WERI-Rb-1 (cell line): ENCODE data around the gene DST.

Source experiments
- DNase-seq: peaks from one replicate; pipeline ENCODE4 v3.0.0-alpha.2; 2020
- H3K27ac ChIP-seq: fragments of 250-450 bp; sonication (Bioruptor Pico); 2 replicates; pipeline ENCODE4 v1.5.1; 2020; ENCODE audit warnings: mild to moderate bottlenecking, moderate library complexity
- H3K27me3 ChIP-seq: fragments of 250-450 bp; sonication (Bioruptor Pico); 2 replicates; pipeline ENCODE4 v1.5.1; 2021; ENCODE audit warnings: mild to moderate bottlenecking, low read depth, moderate library complexity; ENCODE audit not compliant: insufficient read depth, severe bottlenecking
- H3K36me3 ChIP-seq: fragments of 250-450 bp; sonication (Bioruptor Pico); 2 replicates; pipeline ENCODE4 v1.5.1; 2020; ENCODE audit warnings: mild to moderate bottlenecking, moderate library complexity
- H3K4me3 ChIP-seq: 2 replicates; pipeline ENCODE4 v1.5.1; 2011; ENCODE audit warnings: low read depth, mild to moderate bottlenecking, control low read depth, low read length
- H3K9me3 ChIP-seq: fragments of 250-450 bp; sonication (Bioruptor Pico); 2 replicates; pipeline ENCODE4 v1.5.1; 2021; ENCODE audit warnings: mild to moderate bottlenecking, moderate library complexity; ENCODE audit not compliant: severe bottlenecking
- TF ChIP-seq, protein P1 (sequence below): IDR thresholded peaks from 2 replicates; pipeline ENCODE4 v1.5.1; 2011; ENCODE audit warnings: low read depth, mild to moderate bottlenecking, control low read depth, inconsistent platforms, low read length

Gene DST

DNA sequence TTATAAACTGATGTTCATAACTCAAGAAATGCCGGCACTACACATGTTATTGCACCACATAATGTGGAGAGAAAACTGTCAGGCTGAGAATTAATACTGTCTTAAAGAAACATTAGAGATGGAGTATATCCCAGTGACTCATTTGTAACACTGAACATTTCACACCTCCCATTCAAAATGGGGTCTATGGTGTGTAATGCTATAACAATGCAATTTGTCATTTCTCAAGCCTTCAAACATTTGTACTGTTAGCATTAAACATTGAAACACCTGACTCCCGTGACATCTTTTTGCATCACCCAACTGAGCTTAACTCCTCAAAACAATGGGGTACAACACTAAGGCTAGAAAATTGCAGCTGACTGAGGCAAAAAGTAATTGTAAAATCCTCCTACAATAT, 151.7 kb downstream of the DST start:
- H3K36me3 ChIP-seq, result peaks cover 49% of the 10 kb centered on the region
- no peaks in the 10 kb centered on the region for H3K9me3 ChIP-seq
- no peak overlapping the region for H3K27ac ChIP-seq
- TF ChIP-seq, protein P1, sequence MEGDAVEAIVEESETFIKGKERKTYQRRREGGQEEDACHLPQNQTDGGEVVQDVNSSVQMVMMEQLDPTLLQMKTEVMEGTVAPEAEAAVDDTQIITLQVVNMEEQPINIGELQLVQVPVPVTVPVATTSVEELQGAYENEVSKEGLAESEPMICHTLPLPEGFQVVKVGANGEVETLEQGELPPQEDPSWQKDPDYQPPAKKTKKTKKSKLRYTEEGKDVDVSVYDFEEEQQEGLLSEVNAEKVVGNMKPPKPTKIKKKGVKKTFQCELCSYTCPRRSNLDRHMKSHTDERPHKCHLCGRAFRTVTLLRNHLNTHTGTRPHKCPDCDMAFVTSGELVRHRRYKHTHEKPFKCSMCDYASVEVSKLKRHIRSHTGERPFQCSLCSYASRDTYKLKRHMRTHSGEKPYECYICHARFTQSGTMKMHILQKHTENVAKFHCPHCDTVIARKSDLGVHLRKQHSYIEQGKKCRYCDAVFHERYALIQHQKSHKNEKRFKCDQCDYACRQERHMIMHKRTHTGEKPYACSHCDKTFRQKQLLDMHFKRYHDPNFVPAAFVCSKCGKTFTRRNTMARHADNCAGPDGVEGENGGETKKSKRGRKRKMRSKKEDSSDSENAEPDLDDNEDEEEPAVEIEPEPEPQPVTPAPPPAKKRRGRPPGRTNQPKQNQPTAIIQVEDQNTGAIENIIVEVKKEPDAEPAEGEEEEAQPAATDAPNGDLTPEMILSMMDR, result no peak
- no peak overlapping the region for H3K4me3 ChIP-seq
- H3K27me3 ChIP-seq, result no peaks in the 10 kb centered on the region
- no peak for DNase-seq

- Histone ChIP-seq H3K27me3 (no peaks in the 10 kb centered on the region), H3K36me3 (peaks cover 62% of the 10 kb centered on the region), H3K4me3 (no peak overlapping the region), H3K27ac (no peak overlapping the region), H3K9me3 (no peaks in the 10 kb centered on the region)
- TF ChIP-seq, protein P1, result no peak
- DNase-seq, result no peak
Observed at GRCh38 chr6:56489559-56489958, 153.1 kb downstream of the DST start.

GRCh38 chr6:56488281-56488680, 154.4 kb downstream of the DST start:
- TF ChIP-seq, protein P1, result no peak
- Histone ChIP-seq H3K36me3 (peaks cover 68% of the 10 kb centered on the region), H3K4me3 (no peak overlapping the region), H3K27me3 (no peaks in the 10 kb centered on the region), H3K9me3 (no peaks in the 10 kb centered on the region), H3K27ac (no peak overlapping the region)
- DNase-seq, result no peak

GRCh38 chr6:56486681-56487080, 156.0 kb downstream of the DST start:
- H3K27ac ChIP-seq, result no peak overlapping the region
- no peaks in the 10 kb centered on the region for H3K9me3 ChIP-seq
- no peak overlapping the region for H3K4me3 ChIP-seq
- TF ChIP-seq, protein P1, result no peak
- H3K27me3 ChIP-seq, result no peaks in the 10 kb centered on the region
- DNase-seq, result no peak
- peaks cover 69% of the 10 kb centered on the region for H3K36me3 ChIP-seq

DNA sequence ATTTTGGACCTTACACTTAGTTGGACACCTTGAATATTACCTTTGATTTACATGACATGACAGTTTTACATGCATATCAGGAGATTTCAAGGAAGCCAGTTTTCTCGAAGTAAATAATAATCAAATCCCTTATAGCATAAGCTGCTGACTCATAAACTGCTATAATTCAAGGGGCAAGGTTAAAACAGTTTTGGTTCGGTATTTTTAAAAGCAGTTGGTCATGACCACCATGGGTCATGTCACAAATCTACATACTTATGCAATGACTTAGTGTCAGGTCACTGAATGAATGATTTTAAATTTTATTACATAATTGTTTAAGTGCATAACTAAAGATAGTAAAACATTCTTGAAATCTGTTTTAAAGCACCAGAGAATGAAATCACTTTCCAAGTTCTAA, 158.0 kb downstream of the DST start:
- Histone ChIP-seq H3K4me3 (no peak overlapping the region), H3K9me3 (no peaks in the 10 kb centered on the region), H3K27ac (no peak overlapping the region), H3K27me3 (no peaks in the 10 kb centered on the region), H3K36me3 (peaks cover 79% of the 10 kb centered on the region)
- TF ChIP-seq, protein P1, result no peak
- no peak for DNase-seq

GRCh38 chr6:56483929-56484328, 158.8 kb downstream of the DST start:
- Histone ChIP-seq H3K9me3 (peaks cover 4% of the 10 kb centered on the region), H3K36me3 (peaks cover 78% of the 10 kb centered on the region), H3K4me3 (no peak overlapping the region), H3K27ac (no peak overlapping the region), H3K27me3 (no peaks in the 10 kb centered on the region)
- no peak for DNase-seq
- TF ChIP-seq, protein P1, result no peak
